Measurements from ENCODE around the gene CCDC191. TPM values are rescaled to one million over a fixed set of nuclear protein-coding genes. Genes with fewer than 3 reads are reported as not detected.

CCDC191 gene
- total RNA-seq, 2 donors from 2014 or later: 4.8 to 5.4 TPM

DNA sequence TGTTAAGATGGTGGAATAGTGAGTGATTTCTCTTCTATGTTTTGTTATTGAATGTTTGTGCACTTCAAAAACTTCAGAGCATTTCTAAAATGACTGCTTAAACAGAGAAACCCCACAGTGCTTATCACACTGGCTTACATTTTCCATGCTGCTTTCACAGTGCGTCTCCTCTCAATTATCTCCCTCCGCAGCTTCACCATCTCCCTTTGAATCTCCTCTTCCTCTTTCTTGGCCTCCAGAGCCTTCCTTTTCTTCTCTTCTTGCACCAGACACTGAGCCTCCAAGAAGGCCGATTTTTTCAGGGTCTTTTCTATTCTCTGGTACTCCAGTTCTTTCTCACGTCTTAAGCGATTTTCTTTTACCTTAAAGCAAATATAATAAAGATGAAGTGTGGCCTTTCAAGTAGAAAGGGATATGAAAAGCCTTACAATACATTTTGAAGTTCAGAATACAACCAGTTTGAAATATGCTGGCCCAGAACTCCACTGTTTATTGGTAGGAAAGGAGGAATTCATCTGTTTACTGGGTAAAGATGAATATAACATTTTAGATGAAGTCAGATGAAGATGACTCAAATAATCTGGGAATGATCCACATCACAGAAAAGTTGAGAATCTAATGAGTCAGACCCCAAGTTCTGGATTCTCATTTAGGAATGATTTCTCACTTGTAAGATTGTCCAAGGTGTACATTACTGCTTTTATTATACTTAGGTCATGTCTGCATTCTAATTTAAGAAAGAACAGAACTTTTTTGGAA lies 21.4 kb downstream of the CCDC191 start:
- Mint-ChIP-seq H3K27ac (no peak overlapping the region), H3K9me3 (peaks cover 0 to 2% of the 10 kb centered on the region in 2 donors), H3K36me3 (ENCODE audit: insufficient read depth in 2 of 2) (peaks cover 1 to 2% of the 10 kb centered on the region in 2 donors), H3K27me3 (ENCODE audit: low read depth) (no peaks in the 10 kb centered on the region), H3K4me1 (ENCODE audit: low read depth) (no peaks in the 10 kb centered on the region), H3K4me3 (no peak overlapping the region)
- ATAC-seq (replicated peaks in 1 of 2) (no peak), DNase-seq (no peak)

DNA sequence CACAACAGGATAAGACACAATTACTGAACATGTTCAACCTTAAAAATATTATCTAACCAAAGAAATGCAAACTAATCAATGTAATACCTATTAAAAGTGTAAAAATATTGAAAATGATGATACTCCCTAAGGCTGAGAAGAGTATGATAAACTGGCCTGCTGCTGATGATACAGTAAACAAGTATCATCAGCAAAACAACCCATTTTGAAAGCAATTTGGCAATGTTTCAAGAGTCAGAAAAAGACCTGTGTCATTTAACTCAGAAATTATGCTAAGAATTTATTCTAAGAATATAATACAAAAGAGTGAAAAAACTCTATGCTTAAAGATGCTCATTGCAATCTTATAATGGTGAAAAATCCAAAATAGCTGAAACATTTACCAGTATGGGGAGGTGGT lies 22.1 kb downstream of the CCDC191 start:
- H3K27me3 Mint-ChIP-seq (ENCODE audit: low read depth): no peaks in the 10 kb centered on the region
- peaks cover 0 to 2% of the 10 kb centered on the region in 2 donors for H3K9me3 Mint-ChIP-seq
- peaks cover 1 to 2% of the 10 kb centered on the region in 2 donors for H3K36me3 Mint-ChIP-seq (ENCODE audit: insufficient read depth in 2 of 2)
- ATAC-seq (replicated peaks in 1 of 2) (no peak), DNase-seq (no peak)
- no peak overlapping the region for H3K27ac Mint-ChIP-seq
- H3K4me1 Mint-ChIP-seq (ENCODE audit: low read depth): no peaks in the 10 kb centered on the region
- no peak overlapping the region for H3K4me3 Mint-ChIP-seq

DNA sequence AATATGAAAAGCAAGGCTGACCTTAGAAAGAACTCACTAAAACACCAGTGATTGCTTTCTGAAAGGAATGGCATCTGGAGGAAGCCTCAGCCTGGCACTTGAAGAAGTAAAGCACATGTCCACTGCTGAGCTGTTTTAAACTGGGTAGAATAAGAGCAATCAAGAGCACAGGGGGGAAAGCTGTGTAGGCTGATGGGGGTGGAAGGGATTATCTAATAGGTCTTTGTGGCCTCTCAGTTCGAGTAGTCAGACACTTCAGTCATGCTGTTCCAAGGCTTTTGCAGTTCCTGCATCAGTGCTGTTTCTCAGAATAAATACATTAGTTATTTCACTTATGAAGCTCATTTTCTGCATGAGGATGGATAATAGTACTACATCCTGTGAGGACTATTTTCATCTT lies 22.6 kb downstream of the CCDC191 start:
- Mint-ChIP-seq H3K9me3 (peaks cover 0 to 2% of the 10 kb centered on the region in 2 donors), H3K4me3 (no peak overlapping the region), H3K27me3 (ENCODE audit: low read depth) (no peaks in the 10 kb centered on the region), H3K36me3 (ENCODE audit: insufficient read depth in 2 of 2) (peaks cover 0 to 2% of the 10 kb centered on the region in 2 donors), H3K27ac (no peak overlapping the region), H3K4me1 (ENCODE audit: low read depth) (no peaks in the 10 kb centered on the region)
- ATAC-seq (replicated peaks in 1 of 2) (no peak), DNase-seq (no peak)

DNA sequence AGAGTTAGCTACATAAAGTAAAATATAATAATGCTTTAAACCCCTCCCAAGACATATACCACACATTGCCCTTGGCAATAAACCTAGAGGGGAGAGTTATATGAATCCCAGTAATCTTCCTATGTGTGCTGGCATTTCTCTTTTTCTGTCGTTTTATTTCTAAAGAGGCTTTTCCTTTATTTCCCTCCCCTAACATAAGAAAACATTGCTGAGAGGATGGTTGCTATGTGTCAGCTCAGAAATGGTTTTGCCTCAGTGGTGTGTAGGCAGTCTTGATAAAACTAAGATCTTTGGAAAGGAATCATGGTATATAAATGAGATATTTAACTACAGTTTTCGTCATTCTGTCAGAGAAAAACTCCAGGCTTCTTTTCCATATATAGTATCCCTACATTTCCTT lies 30.0 kb downstream of the CCDC191 start:
- no peaks in the 10 kb centered on the region for H3K9me3 Mint-ChIP-seq
- no peak overlapping the region for H3K27ac Mint-ChIP-seq
- no peak overlapping the region for H3K4me3 Mint-ChIP-seq
- ATAC-seq (replicated peaks in 1 of 2): no peak
- no peak for DNase-seq
- peaks cover 7% of the 10 kb centered on the region for H3K4me1 Mint-ChIP-seq (ENCODE audit: low read depth)
- no peaks in the 10 kb centered on the region for H3K27me3 Mint-ChIP-seq (ENCODE audit: low read depth)
- no peaks in the 10 kb centered on the region for H3K36me3 Mint-ChIP-seq (ENCODE audit: insufficient read depth in 2 of 2)

DNA sequence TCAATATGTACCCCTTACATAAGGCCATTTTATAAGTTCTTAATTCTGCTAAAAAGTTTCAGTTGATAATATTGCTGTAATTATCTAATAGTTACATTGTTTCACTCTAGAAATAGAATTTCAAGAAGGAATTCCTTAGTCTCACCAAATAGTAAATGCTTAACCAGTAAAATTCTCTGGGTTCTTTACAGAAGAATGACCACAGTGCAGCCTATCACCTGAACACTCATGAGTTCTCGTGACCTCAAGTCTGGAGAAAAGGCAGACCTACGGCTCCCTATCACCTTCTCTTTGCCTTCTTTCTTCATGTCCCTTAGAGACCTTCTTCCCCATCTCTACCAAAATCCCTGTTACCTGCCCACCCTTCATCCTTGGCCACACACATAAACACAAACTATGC lies 30.9 kb downstream of the CCDC191 start:
- no peak for DNase-seq
- ATAC-seq (replicated peaks in 1 of 2): no peak
- peaks cover 14% of the 10 kb centered on the region for H3K4me1 Mint-ChIP-seq (ENCODE audit: low read depth)
- no peaks in the 10 kb centered on the region for H3K27me3 Mint-ChIP-seq (ENCODE audit: low read depth)
- no peaks in the 10 kb centered on the region for H3K36me3 Mint-ChIP-seq (ENCODE audit: insufficient read depth in 2 of 2)
- no peak overlapping the region for H3K27ac Mint-ChIP-seq
- H3K4me3 Mint-ChIP-seq: no peak overlapping the region
- H3K9me3 Mint-ChIP-seq: no peaks in the 10 kb centered on the region

DNA sequence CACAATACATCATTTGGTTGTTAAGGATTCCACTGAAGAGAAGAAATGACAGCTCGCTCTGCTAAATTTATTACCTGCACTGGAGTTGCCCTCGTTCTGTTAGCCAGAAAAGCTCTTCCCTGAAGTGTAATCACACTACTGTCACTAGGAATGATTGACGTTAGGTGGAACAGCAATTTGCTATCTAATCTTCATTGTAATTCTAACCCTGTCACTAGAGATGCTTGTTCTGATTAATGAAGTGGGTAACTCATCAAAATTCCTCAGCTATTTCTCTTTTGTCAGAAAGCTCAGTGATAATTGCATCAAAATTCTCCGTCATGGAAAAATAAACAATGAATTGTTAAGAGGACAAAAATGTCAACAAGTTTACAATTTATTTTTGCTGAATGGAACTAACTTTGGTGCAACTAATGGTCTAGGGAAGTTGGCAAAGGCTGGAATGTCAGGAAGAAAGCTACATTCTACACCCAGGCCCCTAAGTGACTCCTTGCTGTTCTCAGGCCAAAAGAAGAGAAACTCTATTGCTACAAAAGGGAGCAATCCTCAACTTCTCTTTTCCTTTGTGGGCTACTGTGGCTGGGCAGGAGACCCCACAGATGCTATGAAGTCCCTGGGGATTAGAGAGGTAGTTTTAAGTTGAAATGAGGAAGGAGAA lies 34.1 kb downstream of the CCDC191 start:
- no peak overlapping the region for H3K4me3 Mint-ChIP-seq
- no peaks in the 10 kb centered on the region for H3K27me3 Mint-ChIP-seq (ENCODE audit: low read depth)
- no peaks in the 10 kb centered on the region for H3K9me3 Mint-ChIP-seq
- H3K36me3 Mint-ChIP-seq (ENCODE audit: insufficient read depth in 2 of 2): no peaks in the 10 kb centered on the region
- ATAC-seq (replicated peaks in 1 of 2): no peak
- peaks cover 14% of the 10 kb centered on the region for H3K4me1 Mint-ChIP-seq (ENCODE audit: low read depth)
- no peak overlapping the region for H3K27ac Mint-ChIP-seq
- DNase-seq: no peak

DNA sequence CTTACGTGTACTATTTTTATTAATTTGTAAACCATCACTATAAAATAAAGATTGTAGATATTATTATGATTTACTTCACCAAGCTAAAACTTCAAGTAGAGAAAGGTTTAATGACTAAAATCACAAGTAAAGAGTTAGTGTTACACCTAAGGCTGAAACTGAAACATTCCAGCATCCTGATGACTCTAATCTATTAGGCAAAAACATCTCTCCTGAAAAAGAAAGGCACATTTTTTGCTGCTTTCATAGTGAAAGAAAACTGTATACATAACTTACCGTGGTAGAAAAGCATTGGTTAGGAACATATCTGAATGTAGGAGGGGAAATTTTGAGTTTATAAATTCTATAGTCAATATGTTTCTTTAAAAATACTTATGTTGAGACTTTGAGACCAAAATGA lies 35.4 kb downstream of the CCDC191 start:
- H3K27ac Mint-ChIP-seq: no peak overlapping the region
- H3K4me1 Mint-ChIP-seq (ENCODE audit: low read depth): peaks cover 14% of the 10 kb centered on the region
- H3K27me3 Mint-ChIP-seq (ENCODE audit: low read depth): no peaks in the 10 kb centered on the region
- ATAC-seq (replicated peaks in 1 of 2) (peak; percentile 31 to 58), DNase-seq (no peak)
- no peak overlapping the region for H3K4me3 Mint-ChIP-seq
- H3K36me3 Mint-ChIP-seq (ENCODE audit: insufficient read depth in 2 of 2): no peaks in the 10 kb centered on the region
- H3K9me3 Mint-ChIP-seq: no peaks in the 10 kb centered on the region

DNA sequence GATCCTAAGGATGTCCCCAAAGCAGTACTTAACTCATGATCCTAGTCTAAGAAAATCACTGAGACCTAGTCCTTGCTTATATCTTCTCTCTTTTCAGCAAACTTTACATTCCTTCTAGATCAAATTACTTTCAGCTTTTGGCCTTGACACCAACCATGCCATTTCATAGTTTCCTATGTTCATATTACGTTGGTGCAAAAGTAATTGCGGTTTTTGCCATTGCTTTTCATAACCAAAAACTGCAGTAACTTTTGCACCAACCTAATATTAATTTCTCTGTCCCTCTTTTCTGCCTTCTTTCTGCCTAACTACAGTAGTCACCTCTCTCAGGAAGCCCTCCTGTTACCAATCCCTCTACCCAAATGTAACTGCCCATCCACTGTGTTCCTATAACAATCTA lies 36.8 kb downstream of the CCDC191 start:
- ATAC-seq (replicated peaks in 1 of 2) (no peak), DNase-seq (no peak)
- H3K4me3 Mint-ChIP-seq: no peak overlapping the region
- H3K27me3 Mint-ChIP-seq (ENCODE audit: low read depth): no peaks in the 10 kb centered on the region
- no peaks in the 10 kb centered on the region for H3K9me3 Mint-ChIP-seq
- H3K36me3 Mint-ChIP-seq (ENCODE audit: insufficient read depth in 2 of 2): no peaks in the 10 kb centered on the region
- no peak overlapping the region for H3K27ac Mint-ChIP-seq
- H3K4me1 Mint-ChIP-seq (ENCODE audit: low read depth): peaks cover 14% of the 10 kb centered on the region

DNA sequence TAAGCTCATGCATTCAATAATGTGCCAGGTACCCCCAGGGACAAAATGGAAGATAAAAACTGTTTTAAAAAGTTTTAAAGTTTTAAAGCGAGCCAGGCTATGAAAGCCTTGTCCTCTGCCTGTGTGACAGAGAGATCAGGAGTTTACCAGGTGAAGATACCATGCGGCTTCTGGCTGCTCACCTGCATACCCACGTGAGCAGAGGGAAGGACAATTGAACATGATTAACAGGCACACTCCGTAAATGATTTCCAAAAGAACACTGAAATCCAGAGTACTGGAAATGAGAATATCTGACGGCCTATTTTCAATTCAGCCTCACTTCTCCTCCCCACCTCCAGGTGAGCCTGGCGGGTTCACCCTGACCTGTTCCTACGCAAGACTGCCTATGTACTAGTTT lies 42.1 kb downstream of the CCDC191 start:
- no peaks in the 10 kb centered on the region for H3K36me3 Mint-ChIP-seq (ENCODE audit: insufficient read depth in 2 of 2)
- H3K27ac Mint-ChIP-seq: no peak overlapping the region
- H3K27me3 Mint-ChIP-seq (ENCODE audit: low read depth): no peaks in the 10 kb centered on the region
- no peak overlapping the region for H3K4me3 Mint-ChIP-seq
- DNase-seq: no peak
- H3K4me1 Mint-ChIP-seq (ENCODE audit: low read depth): no peaks in the 10 kb centered on the region
- ATAC-seq (replicated peaks in 1 of 2): no peak
- H3K9me3 Mint-ChIP-seq: no peaks in the 10 kb centered on the region

DNA sequence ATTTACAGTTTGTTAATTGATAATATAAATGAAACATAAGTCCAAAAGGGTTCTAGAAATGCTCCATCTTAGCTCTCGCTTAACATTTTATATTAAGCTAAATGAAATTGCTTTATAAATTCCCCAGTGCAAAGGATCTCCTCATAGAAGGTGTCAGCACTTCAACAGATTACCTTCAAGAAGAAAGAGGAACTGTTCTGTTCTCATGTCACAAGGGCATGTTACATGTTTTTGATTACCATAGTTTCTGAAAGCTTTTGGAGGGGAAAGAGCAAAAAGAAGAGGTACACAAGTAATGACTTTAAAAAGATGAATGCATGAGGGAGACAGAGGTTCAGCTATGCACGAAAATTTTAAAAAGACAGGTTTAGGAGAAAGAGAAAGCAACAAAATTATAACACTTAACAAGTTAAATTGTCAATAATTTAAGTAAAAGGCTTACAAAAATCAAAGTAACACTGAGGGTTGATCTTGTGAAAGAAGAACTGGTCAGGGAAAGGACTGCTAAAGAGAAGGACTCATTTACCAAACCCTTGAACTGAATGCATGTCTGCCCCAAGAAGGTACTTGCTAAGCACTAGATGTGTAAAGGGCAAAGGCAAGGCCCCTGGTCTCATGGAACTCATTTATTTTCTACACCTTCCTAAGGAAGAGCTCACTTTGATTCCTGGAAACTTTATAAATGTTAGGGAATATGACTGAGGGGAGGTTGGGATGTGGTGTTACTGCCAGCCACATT lies 45.1 kb downstream of the CCDC191 start:
- Mint-ChIP-seq H3K4me1 (ENCODE audit: low read depth) (no peaks in the 10 kb centered on the region), H3K27me3 (ENCODE audit: low read depth) (no peaks in the 10 kb centered on the region), H3K36me3 (ENCODE audit: insufficient read depth in 2 of 2) (no peaks in the 10 kb centered on the region), H3K27ac (no peak overlapping the region), H3K4me3 (no peak overlapping the region), H3K9me3 (no peaks in the 10 kb centered on the region)
- DNase-seq (no peak), ATAC-seq (replicated peaks in 1 of 2) (no peak)

DNA sequence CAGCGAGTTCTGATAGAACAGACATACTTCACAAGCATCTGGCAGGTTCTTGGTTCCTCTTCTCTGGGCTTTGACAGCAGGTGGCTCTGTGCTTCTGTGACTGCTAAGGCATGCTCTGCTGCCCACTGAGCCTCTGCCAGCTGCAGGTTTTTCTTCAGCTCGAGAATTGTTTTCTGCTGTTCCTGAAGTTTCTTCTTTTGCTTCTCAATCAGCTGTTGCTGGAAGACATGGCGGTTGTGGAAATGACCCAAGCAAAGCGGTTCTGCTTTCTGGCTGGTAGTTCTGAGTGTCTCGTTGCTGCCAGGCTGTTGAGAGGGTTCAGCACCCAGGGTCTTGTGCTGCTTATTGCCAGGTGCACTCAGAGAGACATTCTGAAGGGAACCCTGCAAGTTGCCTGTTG lies 50.8 kb downstream of the CCDC191 start:
- H3K4me3 Mint-ChIP-seq: no peak overlapping the region
- H3K36me3 Mint-ChIP-seq (ENCODE audit: insufficient read depth in 2 of 2): no peaks in the 10 kb centered on the region
- H3K9me3 Mint-ChIP-seq: no peaks in the 10 kb centered on the region
- DNase-seq (no peak), ATAC-seq (replicated peaks in 1 of 2) (no peak)
- no peak overlapping the region for H3K27ac Mint-ChIP-seq
- no peaks in the 10 kb centered on the region for H3K27me3 Mint-ChIP-seq (ENCODE audit: low read depth)
- H3K4me1 Mint-ChIP-seq (ENCODE audit: low read depth): no peaks in the 10 kb centered on the region

DNA sequence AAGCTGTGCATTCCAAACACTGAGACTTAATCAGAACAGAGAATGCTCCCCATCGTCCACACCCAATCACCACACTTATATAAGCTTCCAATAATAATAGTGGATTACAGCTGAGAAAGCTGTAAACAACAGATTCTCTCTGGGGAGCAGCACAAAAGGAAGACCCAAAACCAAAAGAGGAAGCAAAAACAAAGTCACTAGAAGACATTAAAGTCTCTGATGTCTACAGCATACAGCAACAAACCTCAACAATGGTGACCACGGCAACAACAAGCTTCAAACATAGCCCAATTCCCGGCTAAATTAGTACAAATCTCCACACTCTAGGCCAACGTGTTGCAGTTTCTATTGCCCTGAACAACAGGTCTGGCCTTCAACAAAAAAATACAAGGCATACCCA lies 70.8 kb downstream of the CCDC191 start:
- Mint-ChIP-seq H3K27ac (no peak overlapping the region), H3K4me1 (ENCODE audit: low read depth) (no peaks in the 10 kb centered on the region), H3K9me3 (peaks cover 0 to 1% of the 10 kb centered on the region in 2 donors), H3K27me3 (ENCODE audit: low read depth) (no peaks in the 10 kb centered on the region), H3K36me3 (ENCODE audit: insufficient read depth in 2 of 2) (peaks cover 0 to 2% of the 10 kb centered on the region in 2 donors), H3K4me3 (no peak overlapping the region)
- ATAC-seq (replicated peaks in 1 of 2): no peak
- no peak for DNase-seq

DNA sequence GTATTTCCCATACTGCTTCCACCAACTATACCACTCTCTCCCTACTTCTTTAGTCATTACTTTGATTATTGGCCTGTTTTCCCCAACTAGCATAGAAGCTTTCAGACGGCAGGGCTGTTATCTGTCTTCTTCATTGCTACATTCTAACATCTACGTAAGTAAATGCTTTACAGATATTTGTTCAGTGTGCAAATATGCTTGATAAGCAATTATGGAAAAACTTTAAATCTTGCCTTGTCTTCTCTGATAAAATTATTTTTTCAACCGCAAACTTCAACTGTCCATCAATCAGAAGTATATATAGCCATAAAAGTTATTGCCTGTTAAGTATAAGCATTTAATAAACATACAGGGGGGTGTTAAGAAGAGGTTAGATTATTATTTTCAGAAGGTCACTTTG lies 72.8 kb downstream of the CCDC191 start:
- H3K4me1 Mint-ChIP-seq (ENCODE audit: low read depth): no peaks in the 10 kb centered on the region
- H3K4me3 Mint-ChIP-seq: no peak overlapping the region
- no peaks in the 10 kb centered on the region for H3K27me3 Mint-ChIP-seq (ENCODE audit: low read depth)
- peaks cover 0 to 2% of the 10 kb centered on the region in 2 donors for H3K36me3 Mint-ChIP-seq (ENCODE audit: insufficient read depth in 2 of 2)
- H3K9me3 Mint-ChIP-seq: peaks cover 0 to 1% of the 10 kb centered on the region in 2 donors
- DNase-seq (no peak), ATAC-seq (replicated peaks in 1 of 2) (no peak)
- H3K27ac Mint-ChIP-seq: peak overlapping the region; percentile 13

Measured in activated T-cell treated with anti-CD3 and anti-CD28 coated beads, Interleukin-2, amount 50 U/mL, for 72 hours (primary cell).